ENCODE measurements around the gene PANK3. TPM values are rescaled to one million over a fixed set of nuclear protein-coding genes. Genes with fewer than 3 reads are reported as not detected.

Gene PANK3
- total RNA-seq, result 10 to 100 TPM; 29.7 to 94.8 (median 73.1) TPM

DNA sequence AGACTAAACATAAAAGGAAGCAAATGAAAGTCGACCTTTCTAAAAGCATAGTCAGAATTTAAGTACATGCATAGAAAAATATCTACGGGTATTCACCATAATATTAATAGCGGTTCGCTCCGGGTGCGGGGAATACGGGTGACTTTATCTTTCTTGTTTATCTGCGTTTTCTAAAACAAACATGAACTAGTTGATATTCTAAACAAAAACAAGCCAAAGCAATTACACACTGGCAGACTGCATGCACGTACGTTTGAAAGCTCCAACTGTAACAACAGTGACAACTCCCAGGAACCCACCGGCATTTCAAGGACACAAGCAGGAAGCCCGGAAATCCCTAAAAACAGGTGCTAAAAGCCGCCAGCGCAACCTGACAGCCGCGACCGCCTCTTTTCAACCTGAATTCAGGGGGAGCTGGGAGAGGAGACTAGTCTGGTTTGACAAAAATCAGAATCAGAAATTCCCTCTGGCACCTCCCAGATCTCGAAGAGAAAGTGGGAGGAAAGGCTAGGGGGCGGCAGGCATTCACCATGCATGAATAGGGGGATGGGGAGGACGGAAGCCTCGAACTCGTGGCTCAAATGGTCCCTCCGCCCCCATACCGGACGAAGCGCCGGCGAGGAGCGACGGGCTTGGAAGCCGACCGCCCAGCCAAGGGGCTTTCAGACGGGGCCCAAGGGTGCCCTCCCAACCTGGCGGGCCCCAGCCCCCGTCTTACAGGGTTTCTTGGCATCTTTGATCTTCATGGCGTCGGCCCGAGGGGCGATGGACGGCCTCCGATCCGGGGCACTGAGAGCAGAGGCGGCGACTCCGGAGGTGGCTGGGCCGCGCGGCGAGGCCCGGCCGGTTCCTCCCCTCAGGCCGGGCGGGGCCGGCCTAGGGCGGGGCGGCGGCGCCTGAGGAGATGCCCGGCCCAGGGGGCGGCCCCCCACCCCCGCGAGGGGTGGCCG is at the start of gene PANK3:
Gene PANK3 (minus strand): TSS at position 831 of the 950 bp plus-strand sequence. CDS start 85 bp downstream, at position 746.
- TF ChIP-seq POLR2A (IDR thresholded peaks at IDR 0.05) (peak; percentile 64 to 74), CTCF (IDR thresholded peaks at IDR 0.05) (no peak)
- Histone ChIP-seq H3K9me3 (no peaks in the 10 kb centered on the region), H3K4me1 (peaks cover 0 to 29% (median 4%) of the 10 kb centered on the region in 4 donors), H3K36me3 (no peaks in the 10 kb centered on the region), H3K27ac (peak within 1 kb of the TSS; percentile 93 to 98 (median 96)), H3K27me3 (no peaks in the 10 kb centered on the region), H3K4me3 (peak within 1 kb of the TSS; percentile 77 to 97 (median 94))
- DNase-seq, result no peak

DNA sequence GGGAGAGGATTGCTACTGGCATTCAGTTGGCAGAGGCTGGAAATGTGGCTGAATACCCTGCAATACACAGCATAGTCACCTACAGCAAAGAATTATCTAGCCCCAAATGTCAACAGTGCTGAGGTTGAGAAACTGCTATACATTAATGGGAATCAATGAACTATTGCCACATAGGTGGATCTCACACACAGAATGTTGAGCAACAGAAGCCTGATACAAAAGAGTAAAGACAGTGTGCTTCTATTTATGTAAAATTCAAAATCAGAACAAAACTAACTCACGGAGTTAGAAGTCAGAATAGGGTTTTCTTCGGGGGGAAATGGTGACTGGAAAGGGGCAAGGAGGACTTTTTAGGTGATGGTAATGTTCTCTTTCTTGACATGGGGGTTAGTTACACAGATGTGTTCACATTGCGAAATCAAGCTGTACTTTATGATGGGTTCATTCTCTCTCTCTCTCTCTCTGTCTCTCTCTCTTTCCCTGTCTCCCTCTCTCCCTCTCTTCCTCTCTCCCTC is 45.7 kb upstream of the PANK3 start:
- Histone ChIP-seq H3K36me3 (no peaks in the 10 kb centered on the region), H3K4me3 (no peak overlapping the region), H3K4me1 (no peaks in the 10 kb centered on the region), H3K9me3 (no peaks in the 10 kb centered on the region), H3K27me3 (no peaks in the 10 kb centered on the region), H3K27ac (no peak overlapping the region)
- DNase-seq, result no peak
- TF ChIP-seq CTCF (IDR thresholded peaks at IDR 0.05) (no peak), POLR2A (IDR thresholded peaks at IDR 0.05) (no peak)

DNA sequence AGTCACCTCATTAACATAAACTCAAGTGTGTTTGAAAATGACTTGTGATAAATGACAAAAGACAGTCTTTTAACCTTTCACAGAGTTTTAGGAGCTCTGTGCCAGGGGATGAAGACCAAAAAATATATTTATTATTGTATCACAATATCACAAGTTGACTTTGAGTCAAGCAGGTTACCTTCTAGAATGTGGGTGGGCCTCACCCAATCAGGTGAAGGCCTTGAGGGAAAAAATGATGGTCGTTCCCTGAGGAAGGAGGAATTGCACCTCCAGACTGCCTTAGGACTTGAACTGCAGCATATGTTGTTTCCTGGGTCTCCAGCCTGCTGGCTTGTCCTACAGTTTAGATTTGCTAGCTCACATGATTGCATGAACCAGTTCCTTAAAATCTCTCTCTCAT is 41.6 kb upstream of the PANK3 start:
- no peak for DNase-seq
- Histone ChIP-seq H3K36me3 (no peaks in the 10 kb centered on the region), H3K4me1 (no peaks in the 10 kb centered on the region), H3K9me3 (no peaks in the 10 kb centered on the region), H3K27ac (no peak overlapping the region), H3K27me3 (no peaks in the 10 kb centered on the region), H3K4me3 (no peak overlapping the region)
- TF ChIP-seq CTCF (IDR thresholded peaks at IDR 0.05), result no peak

DNA sequence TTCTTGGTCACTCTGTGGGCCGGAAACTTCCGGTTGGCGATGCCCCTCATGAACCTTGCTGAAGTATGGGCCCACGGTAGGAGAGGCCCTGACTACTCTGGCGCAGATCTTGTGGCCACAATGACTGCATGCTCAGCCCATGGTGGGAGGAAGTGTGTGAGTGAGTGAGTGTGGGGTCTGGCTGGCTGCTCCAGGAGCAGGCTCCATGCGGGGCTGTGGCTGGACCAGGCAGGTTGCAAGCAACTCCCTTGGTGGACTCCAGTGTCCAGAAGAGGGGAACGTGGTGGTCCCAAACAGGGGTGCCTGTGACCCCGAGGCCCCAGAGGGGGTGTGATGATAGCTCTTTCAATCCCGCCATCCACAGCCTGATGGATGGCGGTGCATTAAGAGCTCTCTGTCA is 35.5 kb upstream of the PANK3 start:
- Histone ChIP-seq H3K4me3 (no peak overlapping the region), H3K27ac (peak overlapping the region in 2 of 4 donors; percentile 47 to 70), H3K4me1 (peaks cover 0 to 20% (median 0%) of the 10 kb centered on the region in 4 donors), H3K27me3 (no peaks in the 10 kb centered on the region), H3K9me3 (no peaks in the 10 kb centered on the region), H3K36me3 (no peaks in the 10 kb centered on the region)
- no peak for DNase-seq
- TF ChIP-seq POLR2A (IDR thresholded peaks at IDR 0.05) (no peak), CTCF (IDR thresholded peaks at IDR 0.05) (no peak)

DNA sequence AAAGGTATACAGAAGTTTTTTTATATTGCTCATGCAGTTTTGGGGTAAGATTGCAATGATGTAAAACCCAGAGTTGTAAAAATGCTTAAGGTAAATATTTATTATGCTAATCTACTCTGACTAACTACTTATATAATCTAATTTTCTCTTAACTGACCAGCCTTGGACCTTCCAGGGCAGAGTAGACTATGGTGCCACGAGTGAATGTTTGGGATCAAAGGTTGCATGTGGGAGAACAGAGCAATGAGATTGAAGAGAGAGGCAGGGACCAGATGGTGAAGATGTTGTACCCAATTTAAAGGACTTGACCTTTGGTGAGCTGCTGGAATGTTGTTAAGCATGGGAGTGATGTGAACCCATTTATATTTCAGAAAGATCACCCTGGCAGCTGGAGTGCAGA is 34.8 kb upstream of the PANK3 start:
- H3K27me3 ChIP-seq, result no peaks in the 10 kb centered on the region
- H3K9me3 ChIP-seq, result no peaks in the 10 kb centered on the region
- DNase-seq, result peak in 1 of 3 donors; percentile 74
- peaks cover 0 to 20% (median 0%) of the 10 kb centered on the region in 4 donors for H3K4me1 ChIP-seq
- no peak overlapping the region for H3K4me3 ChIP-seq
- no peaks in the 10 kb centered on the region for H3K36me3 ChIP-seq
- H3K27ac ChIP-seq, result peak overlapping the region in 1 of 4 donors; percentile 70
- TF ChIP-seq POLR2A (IDR thresholded peaks at IDR 0.05), result peak in 1 of 2 donors; percentile 16
- no peak for TF ChIP-seq CTCF (IDR thresholded peaks at IDR 0.05)
